Caki2 (cell line): ENCODE measurements around the gene PSMD5. TPM values are rescaled to one million over a fixed set of nuclear protein-coding genes. Genes with fewer than 3 reads are reported as not detected.
A peak's percentile ranks its signal among the peaks of the same experiment; 100 is the strongest.
"Not testable (repeated sequence)": the region's sequence is repeated elsewhere in the genome, so short reads cannot be mapped to it uniquely, and the experiment has no call there.

ENCODE experiments used
- DNase-seq: peaks from one replicate; pipeline ENCODE4 v3.0.0-alpha.2; 2015; ENCODE audit warnings: low read depth
- in situ Hi-C: cut with HindIII; loops from 2 replicates; pipeline ENCODE4 v1.10.0; 2016; ENCODE audit warnings: low sequenced_read_pairs, low pct_unique_long_range_greater_than_20kb, mixed read lengths
- total RNA-seq: library from RNA; depleted of rRNA; stranded (reverse); fragments of >200 nt; shearing (Covaris generic); gene quantifications from 2 replicates; pipeline ENCODE4 v1.2.3, GENCODE V29; 2014; ENCODE audit warnings: low replicate concordance

PSMD5 gene
- total RNA-seq, 1 experiment from 2014 or later, result 29.2 TPM

- in situ Hi-C loops, result no loop called here
- DNase-seq, result no peak
Measured at GRCh38 chr9:120833325-120833724, 9.4 kb downstream of the PSMD5 start.

DNA sequence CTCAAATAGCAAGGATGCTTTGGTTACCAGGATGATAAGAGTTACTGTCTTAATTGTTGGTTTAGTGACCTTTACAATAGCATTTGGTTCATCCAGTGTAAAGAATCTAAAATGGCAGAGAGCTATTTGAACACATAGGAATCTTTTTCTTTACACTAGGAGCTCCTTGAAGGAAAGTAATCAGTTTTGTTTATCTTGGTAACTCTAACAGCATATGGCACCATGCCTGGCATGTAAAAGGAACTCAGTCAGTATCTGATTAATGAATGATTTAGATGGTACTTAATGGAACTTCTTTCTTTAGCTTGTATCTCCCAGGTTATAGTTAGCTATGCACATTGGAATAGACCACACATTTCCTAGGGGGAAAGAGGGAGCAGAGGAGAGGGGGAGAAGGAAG, 9.9 kb downstream of the PSMD5 start:
- in situ Hi-C loops, result no loop called here
- DNase-seq, result no peak

GRCh38 chr9:120830865-120831264, 11.9 kb downstream of the PSMD5 start:
- in situ Hi-C loops, result no loop called here
- no peak for DNase-seq

DNA sequence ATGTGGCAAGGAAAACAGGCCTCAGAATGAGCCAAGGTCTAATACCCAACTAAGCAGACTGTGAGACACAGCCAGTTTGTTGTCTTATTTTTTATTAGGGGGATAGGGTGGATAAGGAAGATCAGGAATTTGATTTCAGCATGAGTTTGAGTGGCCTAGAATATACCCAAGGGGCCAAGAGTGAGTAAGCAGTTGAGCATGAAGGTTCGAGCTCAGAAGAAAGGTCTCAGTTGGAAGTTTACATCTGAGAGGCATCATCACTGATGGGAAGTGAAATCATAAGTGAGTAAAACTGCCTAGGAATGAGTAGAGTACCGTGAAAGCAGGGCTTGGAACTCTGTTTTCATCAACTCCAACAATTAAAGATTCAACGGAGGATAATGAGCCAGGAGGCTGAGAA, 12.6 kb downstream of the PSMD5 start:
- no peak for DNase-seq
- in situ Hi-C loops, result no loop called here

DNA sequence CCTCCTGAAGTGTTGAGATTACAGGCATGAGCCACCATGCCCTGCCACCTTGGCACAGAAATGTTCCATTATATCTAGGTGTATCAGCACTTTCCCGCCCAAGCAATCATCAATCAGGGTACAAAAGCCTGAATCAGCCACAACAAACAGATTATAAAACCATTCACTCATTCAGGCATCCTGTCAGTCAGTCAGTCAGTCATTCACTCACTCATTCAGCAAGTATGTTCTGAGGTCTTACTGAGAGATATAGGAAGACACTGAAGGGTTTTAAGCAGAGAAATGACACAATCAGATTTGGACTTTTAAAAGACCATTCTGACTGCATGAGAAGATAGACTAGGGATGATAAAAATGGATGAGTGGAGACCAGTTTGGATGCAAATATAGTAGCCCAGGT, 13.1 kb downstream of the PSMD5 start:
- DNase-seq, result no peak
- in situ Hi-C loops, result no loop called here

- DNase-seq, result no peak
- in situ Hi-C loops, result no loop called here
Measured at GRCh38 chr9:120820095-120820494, 22.6 kb downstream of the PSMD5 start.

DNA sequence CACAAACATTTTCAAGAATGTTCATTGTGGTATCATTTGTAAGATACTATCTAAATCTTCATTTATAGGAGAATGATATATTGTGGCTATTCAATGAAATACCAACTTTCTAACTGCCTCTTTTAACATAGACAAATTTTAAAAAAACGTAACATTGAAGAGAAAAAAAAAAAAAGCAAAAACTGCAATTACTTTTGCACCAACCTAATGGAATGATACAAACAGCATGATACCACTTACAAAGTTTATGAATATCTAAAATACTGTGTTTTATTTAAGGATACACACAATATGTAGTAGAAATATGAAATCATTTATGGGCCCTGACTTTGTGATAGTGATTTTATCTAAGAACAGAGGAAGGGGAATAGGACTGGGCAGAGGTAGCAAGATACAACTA, 24.1 kb downstream of the PSMD5 start:
- in situ Hi-C loops, result no loop called here
- no peak for DNase-seq

DNA sequence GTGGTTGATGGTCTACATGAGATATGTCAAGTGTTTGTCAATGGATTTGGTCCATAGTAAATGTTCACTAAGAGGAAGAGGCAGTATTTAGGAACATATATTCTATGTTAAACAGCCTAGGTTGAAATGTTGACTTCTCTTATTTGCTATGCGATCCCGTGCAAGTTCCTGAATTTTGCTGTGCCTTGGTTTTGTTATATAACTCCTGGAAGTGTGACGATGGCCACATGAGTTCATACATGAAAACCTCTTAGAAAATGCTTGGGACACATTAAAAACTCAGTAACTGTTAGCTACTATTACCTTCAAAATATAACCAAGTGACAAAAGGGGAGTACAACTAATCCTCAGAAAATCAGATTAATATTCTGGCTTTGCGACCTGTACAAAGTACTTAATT, 27.6 kb downstream of the PSMD5 start:
- DNase-seq, result no peak
- in situ Hi-C loops, result no loop called here

- in situ Hi-C loops, result no loop called here
- DNase-seq, result no peak
Measured at GRCh38 chr9:120808931-120809330, 33.8 kb downstream of the PSMD5 start.

GRCh38 chr9:120807607-120808379, 34.9 kb downstream of the PSMD5 start:
- in situ Hi-C loops, result no loop called here
- DNase-seq, result no peak

DNA sequence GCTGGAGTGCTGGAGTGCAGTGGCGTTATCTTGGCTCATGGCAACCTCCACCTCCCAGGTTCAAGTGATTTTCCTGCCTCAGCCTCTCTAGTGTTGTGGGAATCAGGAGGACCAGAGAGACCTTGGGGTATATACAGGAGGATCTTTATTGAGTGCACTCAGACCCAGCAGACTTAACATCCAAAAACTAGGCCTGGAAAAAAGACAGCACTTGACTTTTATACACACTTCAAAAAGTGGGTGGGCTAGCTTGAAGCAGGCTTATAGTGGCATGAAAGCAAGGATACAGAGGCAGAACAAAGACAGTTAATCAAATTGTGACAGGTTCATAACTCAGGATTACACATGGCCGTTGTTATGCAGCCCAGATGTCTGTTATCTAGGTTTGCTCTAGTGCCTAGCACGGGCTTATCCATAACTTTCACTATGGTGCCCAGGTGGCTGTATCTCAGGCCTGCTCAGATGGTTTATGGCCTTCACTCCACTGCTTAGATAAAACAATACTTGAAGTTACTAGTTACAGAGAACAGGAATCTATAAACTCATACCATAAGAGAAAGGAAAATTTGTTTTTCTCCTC, 37.8 kb downstream of the PSMD5 start:
- in situ Hi-C loops, result not testable (repeated sequence)

DNA sequence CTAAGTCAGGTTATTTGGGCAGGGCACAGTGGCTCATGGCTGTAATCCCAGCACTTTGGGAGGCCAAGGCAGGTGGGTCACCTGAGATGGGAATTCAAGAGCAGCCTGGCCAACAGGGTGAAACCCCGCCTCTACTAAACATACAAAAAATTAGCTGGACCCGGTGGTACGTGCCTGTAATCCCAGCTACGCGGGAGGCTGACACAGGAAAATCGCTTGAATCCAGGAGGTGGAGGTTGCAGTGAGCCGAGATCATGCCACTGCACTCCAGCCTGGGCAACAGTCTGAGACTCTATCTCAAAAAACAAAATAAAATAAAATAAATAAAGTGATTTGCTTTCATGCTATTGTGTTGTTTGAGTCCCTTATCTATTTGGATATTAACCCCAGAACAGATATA, 41.3 kb downstream of the PSMD5 start:
- in situ Hi-C loops, result no loop called here

More for the DNA sequence above, 37.8 kb downstream of the PSMD5 start:
- not testable (repeated sequence) for DNase-seq

DNA sequence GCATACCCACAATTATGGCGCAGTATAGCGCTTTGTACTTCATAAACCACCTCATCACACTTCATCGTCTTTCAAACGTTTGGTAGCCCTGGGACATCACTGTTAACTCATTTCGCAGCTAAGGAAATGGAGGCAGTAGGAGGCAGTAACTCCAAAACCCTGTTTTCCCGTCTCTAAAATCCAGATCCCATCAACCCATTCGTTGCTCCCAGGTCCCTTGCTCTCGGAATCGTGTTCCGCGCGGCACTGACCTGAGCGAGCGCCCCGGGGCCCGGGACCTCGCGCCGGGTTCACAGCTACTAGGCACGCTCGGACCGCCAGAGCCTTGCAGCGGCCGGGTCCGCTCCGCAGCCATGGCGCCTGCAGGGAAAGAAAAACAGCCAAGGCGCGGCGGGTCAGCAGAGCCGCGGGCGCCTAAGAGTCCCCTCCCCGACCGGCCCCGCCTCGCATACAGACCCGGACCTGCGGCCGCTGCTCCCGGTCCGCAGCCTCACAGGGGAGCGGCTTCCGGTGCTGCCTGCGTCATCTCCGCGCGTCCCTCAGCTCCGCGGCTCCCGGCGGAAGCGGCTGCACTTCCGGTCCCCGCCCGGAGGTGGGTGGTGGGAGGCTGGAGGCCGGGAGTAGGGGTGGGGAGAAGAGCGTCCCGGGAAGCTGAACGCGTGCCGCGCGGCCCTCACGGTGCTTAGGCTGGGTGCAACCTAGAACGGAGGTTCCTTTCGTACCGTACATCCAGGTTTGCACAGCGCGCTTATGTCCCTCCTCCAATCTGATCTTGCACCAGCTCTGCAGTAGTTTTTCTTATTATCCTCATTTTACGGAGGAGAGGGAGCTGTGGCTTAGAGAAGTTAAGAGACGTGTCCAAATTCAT, 49.6 kb downstream of the PSMD5 start, which contains the start of gene FBXW2:
Gene FBXW2 (minus strand): TSS at position 519 of the 868 bp plus-strand sequence. CDS start 5,158 bp downstream, outside the sequence.
- peak; percentile 86 for DNase-seq
- in situ Hi-C loops, result no loop called here

More for the DNA sequence above, 41.3 kb downstream of the PSMD5 start:
- no peak for DNase-seq

GRCh38 chr9:120791161-120791560, 51.6 kb downstream of the PSMD5 start:
- in situ Hi-C loops, result no loop called here

GRCh38 chr9:120787933-120788332, 54.8 kb downstream of the PSMD5 start:
- no peak for DNase-seq
- in situ Hi-C loops, result no loop called here

More at GRCh38 chr9:120791161-120791560, 51.6 kb downstream of the PSMD5 start:
- no peak for DNase-seq

GRCh38 chr9:120783602-120784047, 59.1 kb downstream of the PSMD5 start:
- peak; percentile 4 for DNase-seq
- in situ Hi-C loops, result no loop called here

- in situ Hi-C loops, result no loop called here
- DNase-seq, result no peak
Measured at GRCh38 chr9:120781236-120781635, 61.5 kb downstream of the PSMD5 start.

- no peak for DNase-seq
- in situ Hi-C loops, result no loop called here
Measured at GRCh38 chr9:120780367-120780766, 62.4 kb downstream of the PSMD5 start.

DNA sequence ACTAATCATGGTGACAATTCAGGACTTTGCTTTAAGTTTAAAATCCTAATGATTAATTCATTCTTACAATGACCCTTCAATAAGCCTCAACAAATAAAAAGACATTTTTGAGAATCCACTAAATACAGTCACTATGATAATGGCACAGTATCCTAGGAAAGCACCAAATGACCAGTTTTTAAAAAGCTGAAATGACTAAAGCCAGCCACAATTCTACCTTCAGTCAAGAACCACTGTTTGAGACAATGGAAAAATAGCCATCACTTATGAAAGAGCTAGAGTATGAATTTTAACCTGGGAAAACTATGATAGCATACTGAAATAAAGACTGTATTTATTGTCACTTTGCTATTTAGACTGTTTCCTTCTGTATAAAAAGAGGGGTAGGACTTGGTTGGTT, 63.5 kb downstream of the PSMD5 start:
- DNase-seq, result no peak

More for the DNA sequence above, 63.5 kb downstream of the PSMD5 start:
- in situ Hi-C loops, result no loop called here
